Measurements from ENCODE around the gene TTC9C.

TTC9C gene

DNA sequence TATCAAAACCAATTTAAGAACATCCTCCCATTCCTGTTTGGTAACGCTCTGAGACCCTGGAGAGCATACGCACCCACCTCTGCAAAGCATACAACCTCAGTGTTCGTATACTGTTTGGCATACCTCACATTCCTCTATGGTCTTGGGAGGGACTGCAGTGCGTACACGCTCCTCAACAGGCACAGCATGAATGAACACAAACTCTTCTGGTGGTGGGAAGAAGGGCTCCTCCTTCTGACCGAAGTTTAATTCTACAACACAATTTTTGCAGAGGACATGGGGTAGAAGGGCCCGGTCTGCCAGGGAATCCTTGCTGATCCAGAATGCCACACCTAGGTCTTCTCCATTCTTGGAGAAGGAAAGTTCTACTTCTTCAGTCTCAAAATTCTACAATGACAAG is 6.3 kb upstream of the TTC9C start:
- no peak for TF ChIP-seq ZFX (IDR thresholded peaks at IDR 0.05; ENCODE audit: borderline replicate concordance)
- no peak for TF ChIP-seq CTCF (IDR thresholded peaks at IDR 0.05)

GRCh38 chr11:62724171-62724570 is 4.1 kb upstream of the TTC9C start:
- H3K27ac ChIP-seq = no peak overlapping the region; the same call in 1 of the 2 replicates
- TF ChIP-seq ZFX (IDR thresholded peaks at IDR 0.05; ENCODE audit: borderline replicate concordance) (no peak), CTCF (IDR thresholded peaks at IDR 0.05) (no peak)

More for the DNA sequence above, 6.3 kb upstream of the TTC9C start:
- no peak overlapping the region for H3K27ac ChIP-seq

DNA sequence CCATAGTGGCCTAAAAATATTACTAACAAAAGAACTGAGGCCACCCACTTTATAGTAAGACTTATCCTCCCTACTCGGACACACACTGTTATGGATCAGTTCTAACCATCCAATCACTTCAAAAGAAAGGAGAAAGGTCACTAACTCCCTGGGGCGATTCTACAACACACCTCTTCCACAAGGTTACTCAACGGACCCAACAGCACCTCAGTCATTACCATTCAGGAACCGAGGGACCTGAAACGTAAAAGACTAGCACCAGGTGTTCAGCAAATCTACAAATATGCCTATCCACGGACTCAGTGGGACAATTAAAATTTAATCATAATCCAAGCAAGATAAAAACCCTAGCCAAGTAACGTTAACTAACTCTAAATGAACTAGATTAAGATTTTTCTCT is 2.6 kb upstream of the TTC9C start:
- TF ChIP-seq CTCF (IDR thresholded peaks at IDR 0.05) (no peak), ZFX (IDR thresholded peaks at IDR 0.05; ENCODE audit: borderline replicate concordance) (no peak)
- peak overlapping the region; percentile 99 for H3K27ac ChIP-seq

DNA sequence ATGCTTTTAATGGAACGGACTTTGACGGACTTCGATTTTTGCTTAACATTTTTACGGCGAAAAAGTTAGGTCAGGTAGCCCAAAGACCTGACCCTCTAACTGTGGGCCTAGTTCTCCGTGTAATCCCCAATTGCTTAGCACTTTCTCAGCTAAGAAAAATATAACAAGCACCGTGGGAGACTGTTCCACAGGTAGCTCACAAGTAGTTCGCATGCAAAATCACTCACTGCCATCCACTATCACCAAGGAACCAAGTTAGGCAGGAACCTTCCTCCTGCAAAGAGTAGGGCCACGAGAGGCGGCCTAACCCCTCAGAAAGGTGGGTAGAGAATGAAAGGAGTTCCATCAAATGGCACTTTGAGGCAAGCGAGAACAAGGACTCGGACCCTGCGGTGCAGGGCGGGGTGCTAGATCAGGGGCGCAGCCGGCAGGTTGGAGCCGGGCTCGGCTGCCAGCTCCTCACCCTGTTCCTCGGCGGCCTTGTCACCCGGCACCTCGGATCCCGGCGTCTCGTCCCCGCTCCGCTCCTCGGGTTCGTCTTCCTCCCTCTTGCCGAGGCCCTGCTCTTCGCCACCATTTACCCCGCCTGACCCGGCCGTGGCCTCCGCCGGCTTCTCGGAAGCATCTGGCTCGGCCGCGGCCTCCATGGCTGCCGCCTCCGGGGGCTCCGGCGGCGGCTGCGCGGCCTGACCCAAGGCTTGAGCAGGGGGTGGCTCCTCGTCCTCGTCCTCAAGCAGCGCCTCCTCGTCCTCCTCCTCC is 2.0 kb upstream of the TTC9C start:
- H3K27ac ChIP-seq = peak overlapping the region; percentile 99
- TF ChIP-seq CTCF (IDR thresholded peaks at IDR 0.05) (no peak), ZFX (IDR thresholded peaks at IDR 0.05; ENCODE audit: borderline replicate concordance) (no peak)

DNA sequence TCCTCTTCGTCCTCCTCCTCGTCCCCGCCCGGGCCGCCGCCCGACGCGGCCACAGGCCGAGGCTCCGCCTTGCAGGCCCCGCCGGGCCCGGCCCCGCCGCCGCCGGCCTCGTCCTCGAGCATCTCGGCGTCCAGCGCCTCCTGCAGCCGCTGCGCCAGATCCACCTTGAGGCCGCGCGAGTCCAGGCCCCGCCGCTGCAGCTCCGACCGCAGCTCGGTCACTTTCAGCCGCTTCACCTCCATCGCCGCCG is 1.4 kb upstream of the TTC9C start:
- peak overlapping the region; percentile 99 for H3K27ac ChIP-seq
- TF ChIP-seq CTCF (IDR thresholded peaks at IDR 0.05) (no peak), ZFX (IDR thresholded peaks at IDR 0.05; ENCODE audit: borderline replicate concordance) (no peak)

DNA sequence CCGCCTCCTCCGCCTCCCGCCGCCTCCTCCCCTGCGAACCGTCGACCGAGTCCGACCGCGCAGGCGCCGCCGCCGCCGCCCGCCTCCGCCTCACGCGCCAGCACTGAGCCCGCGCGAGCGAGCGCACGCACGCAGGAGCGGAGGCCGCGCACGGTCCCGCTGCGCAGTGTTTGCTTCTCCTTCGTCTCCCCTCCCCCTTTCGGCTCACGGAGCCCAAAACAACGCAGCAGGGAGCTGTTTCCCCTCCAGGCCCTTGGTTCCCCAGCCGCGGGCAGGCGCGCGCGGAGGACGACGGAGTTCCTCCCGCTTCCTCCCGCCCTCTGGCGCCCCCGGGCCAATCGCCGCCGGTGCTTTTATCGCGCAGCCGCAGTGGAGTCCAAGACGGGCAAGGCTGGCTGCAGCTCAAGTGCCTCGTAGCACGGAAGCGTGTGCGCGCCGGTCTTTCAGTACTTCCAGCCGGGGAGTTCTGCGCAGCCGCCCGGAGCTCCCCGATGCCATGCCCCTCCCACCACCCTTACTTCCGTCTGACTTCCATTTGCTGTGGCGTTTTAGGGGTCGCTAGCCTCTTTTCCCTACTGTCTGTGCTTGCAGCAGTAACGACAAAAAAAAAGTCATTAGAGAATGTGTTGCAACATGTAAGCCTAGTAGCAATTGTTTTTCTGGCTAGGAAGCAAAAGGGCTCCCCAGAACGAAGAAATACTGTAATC is 968 bp upstream of the TTC9C start, which contains the start of gene HNRNPUL2:
TSS of gene HNRNPUL2 (minus strand) at position 293 of the 707 bp plus-strand sequence. CDS start 301 bp downstream, outside the sequence.
- H3K27ac ChIP-seq = peak within 1 kb of the TSS; percentile 99
- TF ChIP-seq ZFX (IDR thresholded peaks at IDR 0.05; ENCODE audit: borderline replicate concordance) (no peak), CTCF (IDR thresholded peaks at IDR 0.05) (no peak)

DNA sequence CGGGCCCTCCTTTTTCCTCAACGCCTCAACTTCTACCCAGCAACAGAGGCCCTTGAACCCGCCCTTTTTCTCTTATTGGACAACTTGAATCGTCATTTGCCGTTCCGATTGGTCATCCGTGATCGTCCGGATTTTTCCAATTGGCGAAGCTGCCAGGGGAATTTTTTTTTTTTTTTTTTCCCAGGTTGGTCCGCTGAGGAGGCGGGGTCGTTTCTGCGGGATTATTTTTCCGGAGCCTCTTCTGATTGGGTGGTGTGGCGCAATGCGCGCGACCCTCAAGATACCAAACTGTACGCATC is 465 bp upstream of the TTC9C start:
- TF ChIP-seq ZFX (IDR thresholded peaks at IDR 0.05; ENCODE audit: borderline replicate concordance) (no peak), CTCF (IDR thresholded peaks at IDR 0.05) (no peak)
- H3K27ac ChIP-seq = peak overlapping the region; percentile 99

DNA sequence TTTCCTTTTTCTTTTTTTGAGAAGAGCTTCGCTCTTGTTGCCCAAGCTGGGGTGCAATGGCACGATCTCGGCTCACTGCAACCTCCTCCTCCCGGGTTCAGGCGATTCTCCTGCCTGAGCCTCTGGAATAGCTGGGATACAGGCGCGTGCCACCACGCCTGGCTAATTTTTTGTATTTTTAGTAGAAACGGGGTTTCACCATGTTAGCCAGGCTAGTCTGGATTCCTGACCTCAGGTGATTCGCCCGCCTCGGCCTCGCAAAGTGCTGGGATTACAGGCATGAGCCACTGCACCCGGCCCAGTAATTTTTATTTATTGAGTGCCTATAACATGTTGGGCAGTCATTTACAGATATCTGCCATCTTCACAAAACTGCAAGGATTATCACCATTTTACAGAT is 1.8 kb downstream of the TTC9C start:
- peak overlapping the region; percentile 99 for H3K27ac ChIP-seq

All from 22Rv1 (cell line).